Muscle of leg (tissue), 11 donors: ENCODE data around the gene PTX3. TPM values are rescaled to one million over a fixed set of nuclear protein-coding genes. Genes with fewer than 3 reads are reported as not detected.

Source experiments
- DNase-seq: peaks from one replicate; pipeline ENCODE4 v3.0.0; 2013
- H3K27ac ChIP-seq: one replicate; pipeline ENCODE4 v1.5.1; 2013; ENCODE audit warnings: mild to moderate bottlenecking, low read length, control low read depth
- H3K27me3 ChIP-seq: one replicate; pipeline ENCODE4 v1.6.1; 2013; ENCODE audit warnings: low read length; ENCODE audit not compliant: control insufficient read depth, insufficient read depth
- H3K36me3 ChIP-seq: one replicate; pipeline ENCODE4 v1.6.1; 2013; ENCODE audit warnings: low read length; ENCODE audit not compliant: control insufficient read depth, insufficient read depth
- H3K4me1 ChIP-seq: one replicate; pipeline ENCODE4 v1.6.1; 2013; ENCODE audit warnings: low read length; ENCODE audit not compliant: control insufficient read depth, insufficient read depth
- H3K4me3 ChIP-seq: one replicate; pipeline ENCODE4 v1.5.1; 2013; ENCODE audit warnings: low read length, control low read depth
- H3K9me3 ChIP-seq: replicated peaks from 2 replicates; pipeline ENCODE4 v1.6.1; 2013; ENCODE audit warnings: low read depth, low read length; ENCODE audit not compliant: control insufficient read depth
- WGBS: methylation state at CpG from one replicate; pipeline ENCODE4 v1.1.5; 2013; ENCODE audit warnings: missing lambda C conversion rate; ENCODE audit not compliant: insufficient coverage; 5-methylcytosine and 5-hydroxymethylcytosine counted together
- polyA plus RNA-seq, 8 donors: library from polyadenylated mRNA; unstranded; fragments of 120-200 nt; gene quantifications; one replicate each; pipeline versions ENCODE4 v1.2.1 to v1.2.3, GENCODE V29; 2013; ENCODE audit warnings: inconsistent platforms in 1 of 8, low replicate concordance in 1 of 8; ENCODE audit not compliant: insufficient read length in 8 of 8, insufficient read depth in 1 of 8
- total RNA-seq: library from RNA; stranded (reverse); fragments of 120-200 nt; gene quantifications from one replicate; pipeline ENCODE4 v1.2.4, GENCODE V29; 2013

PTX3 gene
- total and polyA plus RNA-seq, 9 donors: 5.2 to 12.7 (median 6.8) TPM

GRCh38 chr3:157418104-157418503 lies 18.5 kb upstream of the PTX3 start:
- H3K36me3 ChIP-seq: no peaks in the 10 kb centered on the region
- H3K4me1 ChIP-seq: no peaks in the 10 kb centered on the region
- no peaks in the 10 kb centered on the region for H3K9me3 ChIP-seq
- no peak overlapping the region for H3K4me3 ChIP-seq
- no peak overlapping the region for H3K27ac ChIP-seq
- no peak for DNase-seq
- H3K27me3 ChIP-seq: no peaks in the 10 kb centered on the region
- WGBS: no CpG with 5 or more reads among the region's 2 CpGs

GRCh38 chr3:157420606-157421130 lies 16.0 kb upstream of the PTX3 start:
- no peaks in the 10 kb centered on the region for H3K36me3 ChIP-seq
- no peaks in the 10 kb centered on the region for H3K27me3 ChIP-seq
- no peak overlapping the region for H3K4me3 ChIP-seq
- DNase-seq: peak; percentile 67
- H3K4me1 ChIP-seq: no peaks in the 10 kb centered on the region
- no CpG with 5 or more reads among the region's 3 CpGs for WGBS
- H3K27ac ChIP-seq: no peak overlapping the region
- no peaks in the 10 kb centered on the region for H3K9me3 ChIP-seq

- no peaks in the 10 kb centered on the region for H3K4me1 ChIP-seq
- H3K9me3 ChIP-seq: no peaks in the 10 kb centered on the region
- H3K36me3 ChIP-seq: no peaks in the 10 kb centered on the region
- H3K4me3 ChIP-seq: no peak overlapping the region
- H3K27me3 ChIP-seq: no peaks in the 10 kb centered on the region
- DNase-seq: no peak
- H3K27ac ChIP-seq: no peak overlapping the region
Measured at GRCh38 chr3:157423337-157423736, 13.3 kb upstream of the PTX3 start.

DNA sequence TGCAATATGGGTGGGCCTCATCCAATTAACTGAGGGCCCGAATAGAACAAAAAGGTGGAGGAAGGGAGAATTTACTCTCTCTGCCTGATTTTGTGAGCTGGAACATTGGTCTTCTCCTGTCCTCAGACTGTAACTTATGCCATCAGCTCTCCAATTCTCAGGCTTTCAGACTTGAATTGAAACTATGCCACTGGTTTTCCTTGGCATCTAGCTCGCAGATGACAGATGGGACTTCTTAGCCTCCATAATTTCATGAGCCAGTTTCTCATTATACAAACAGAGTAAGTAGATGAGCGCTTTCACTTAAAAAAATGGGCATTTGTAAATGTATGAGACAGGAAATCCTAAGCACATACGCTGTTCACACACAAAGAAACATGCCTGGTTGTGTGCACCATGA lies 8.7 kb upstream of the PTX3 start:
- H3K36me3 ChIP-seq: no peaks in the 10 kb centered on the region
- no peak overlapping the region for H3K4me3 ChIP-seq
- 60% methylated on average over 1 of the region's 4 CpGs for WGBS
- no peak for DNase-seq
- no peaks in the 10 kb centered on the region for H3K4me1 ChIP-seq
- H3K27me3 ChIP-seq: no peaks in the 10 kb centered on the region
- no peaks in the 10 kb centered on the region for H3K9me3 ChIP-seq
- H3K27ac ChIP-seq: no peak overlapping the region

DNA sequence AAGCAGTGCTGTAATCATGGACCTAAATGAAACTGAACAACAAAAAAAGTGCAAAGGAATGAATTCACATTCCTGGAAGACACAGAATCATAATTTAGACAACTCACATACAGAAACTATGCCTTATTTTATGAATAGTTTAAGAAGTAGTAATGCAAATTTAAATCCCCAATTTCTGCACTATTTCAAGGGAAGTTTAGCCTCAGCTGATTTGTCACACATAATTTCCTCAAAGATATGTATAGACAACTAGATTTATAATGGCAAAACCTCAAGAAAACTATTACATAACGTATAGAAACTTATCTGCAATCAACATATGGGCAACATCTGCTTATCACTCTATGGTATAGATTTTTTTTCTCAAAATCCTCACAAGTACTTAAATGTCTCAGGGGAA lies 7.8 kb upstream of the PTX3 start:
- no peaks in the 10 kb centered on the region for H3K27me3 ChIP-seq
- no peak overlapping the region for H3K4me3 ChIP-seq
- no CpG with 5 or more reads among the region's 1 CpG for WGBS
- no peak for DNase-seq
- no peaks in the 10 kb centered on the region for H3K36me3 ChIP-seq
- H3K27ac ChIP-seq: no peak overlapping the region
- H3K4me1 ChIP-seq: no peaks in the 10 kb centered on the region
- no peaks in the 10 kb centered on the region for H3K9me3 ChIP-seq

- Histone ChIP-seq H3K27ac (no peak overlapping the region), H3K36me3 (no peaks in the 10 kb centered on the region), H3K27me3 (no peaks in the 10 kb centered on the region), H3K9me3 (no peaks in the 10 kb centered on the region), H3K4me3 (no peak overlapping the region), H3K4me1 (no peaks in the 10 kb centered on the region)
- WGBS: no CpG with 5 or more reads among the region's 2 CpGs
- DNase-seq: no peak
Measured at GRCh38 chr3:157429708-157430107, 6.9 kb upstream of the PTX3 start.

DNA sequence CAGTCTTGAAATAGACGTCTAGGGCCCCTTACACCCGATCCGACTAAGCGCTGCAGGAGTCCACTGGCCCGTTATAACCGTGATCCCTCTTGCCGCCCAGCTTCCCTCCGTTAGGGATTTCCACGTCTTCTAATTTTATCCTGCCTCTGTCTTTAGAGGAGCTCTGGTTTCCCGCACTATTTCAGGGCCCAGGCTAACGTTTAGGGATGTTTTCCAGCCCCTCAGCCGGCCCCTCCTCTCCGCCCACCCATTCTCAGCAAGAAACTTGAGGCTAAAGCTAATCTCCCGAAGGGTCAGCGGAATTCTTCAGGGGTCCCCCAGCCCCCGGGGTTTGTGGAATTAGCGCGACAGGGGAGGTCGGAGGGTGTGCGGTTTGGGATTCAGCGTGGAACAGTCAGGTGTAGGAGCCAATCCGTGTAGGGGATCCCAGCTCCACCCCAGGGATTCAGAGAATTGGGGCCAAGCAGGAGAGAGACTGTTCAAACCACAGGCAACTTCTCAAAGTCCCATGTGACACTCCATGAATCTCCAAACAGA lies 1.6 kb downstream of the PTX3 start:
- Histone ChIP-seq H3K27me3 (peaks cover 9% of the 10 kb centered on the region), H3K9me3 (no peaks in the 10 kb centered on the region), H3K4me3 (peak overlapping the region; percentile 54), H3K36me3 (no peaks in the 10 kb centered on the region), H3K27ac (peak overlapping the region; percentile 87), H3K4me1 (peaks cover 8% of the 10 kb centered on the region)
- WGBS: 0% methylated on average over 11 of the region's 22 CpGs
- peak; percentile 57 for DNase-seq

- Histone ChIP-seq H3K4me1 (peaks cover 8% of the 10 kb centered on the region), H3K4me3 (no peak overlapping the region), H3K27me3 (peaks cover 9% of the 10 kb centered on the region), H3K27ac (no peak overlapping the region), H3K9me3 (no peaks in the 10 kb centered on the region), H3K36me3 (no peaks in the 10 kb centered on the region)
- no peak for DNase-seq
- WGBS: 86% methylated on average over 1 of the region's 2 CpGs
Measured at GRCh38 chr3:157441102-157441624, 4.5 kb downstream of the PTX3 start.

DNA sequence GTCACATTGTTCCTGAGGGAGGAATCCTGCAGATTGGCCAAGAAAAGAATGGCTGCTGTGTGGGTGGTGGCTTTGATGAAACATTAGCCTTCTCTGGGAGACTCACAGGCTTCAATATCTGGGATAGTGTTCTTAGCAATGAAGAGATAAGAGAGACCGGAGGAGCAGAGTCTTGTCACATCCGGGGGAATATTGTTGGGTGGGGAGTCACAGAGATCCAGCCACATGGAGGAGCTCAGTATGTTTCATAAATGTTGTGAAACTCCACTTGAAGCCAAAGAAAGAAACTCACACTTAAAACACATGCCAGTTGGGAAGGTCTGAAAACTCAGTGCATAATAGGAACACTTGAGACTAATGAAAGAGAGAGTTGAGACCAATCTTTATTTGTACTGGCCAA lies 6.1 kb downstream of the PTX3 start:
- WGBS: no CpG with 5 or more reads among the region's 2 CpGs
- Histone ChIP-seq H3K27ac (no peak overlapping the region), H3K9me3 (no peaks in the 10 kb centered on the region), H3K36me3 (no peaks in the 10 kb centered on the region), H3K4me1 (peaks cover 4% of the 10 kb centered on the region), H3K27me3 (peaks cover 5% of the 10 kb centered on the region), H3K4me3 (no peak overlapping the region)
- DNase-seq: peak; percentile 64

DNA sequence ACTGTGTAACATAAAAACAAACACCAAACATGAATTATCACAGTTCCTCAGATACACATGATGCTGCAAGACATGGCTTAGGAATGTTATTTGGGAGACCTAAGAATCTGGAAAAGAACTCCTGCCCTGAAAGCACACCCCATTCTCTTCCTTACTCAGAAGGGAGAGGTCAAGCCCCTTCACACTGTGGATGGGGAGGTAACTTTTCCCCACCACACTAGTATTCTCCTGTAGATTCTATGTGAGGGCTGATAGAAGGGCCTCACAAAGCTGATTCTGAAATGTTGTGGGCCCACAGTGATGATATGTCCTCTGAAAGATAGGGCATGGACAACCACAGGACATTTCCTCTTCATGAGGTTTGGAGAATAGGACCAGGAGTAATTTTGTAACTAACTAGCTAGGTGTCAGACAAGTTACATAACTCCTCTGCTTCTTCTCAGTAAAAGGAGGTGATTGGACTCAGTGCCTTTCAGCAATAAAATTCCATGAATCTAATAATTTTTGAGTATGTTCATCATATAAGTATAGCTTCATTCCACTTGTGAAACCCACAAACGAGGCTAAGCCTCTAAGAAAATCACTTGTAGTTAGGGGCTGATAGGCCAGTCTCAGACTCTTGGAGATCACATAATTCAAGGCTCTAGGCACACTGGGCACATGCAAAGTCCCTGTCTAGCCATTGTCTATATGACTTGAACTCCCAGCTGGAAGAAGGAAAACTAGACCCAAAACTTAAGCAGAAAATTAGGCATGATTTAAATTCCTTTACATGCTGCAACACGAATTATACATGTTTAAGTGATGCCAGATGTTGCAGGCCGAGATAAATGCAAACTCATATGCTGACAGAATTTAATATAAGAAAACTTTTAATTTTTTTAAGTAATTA lies 7.5 kb downstream of the PTX3 start:
- WGBS: 33% methylated on average over 1 of the region's 3 CpGs
- peak; percentile 42 for DNase-seq
- Histone ChIP-seq H3K9me3 (no peaks in the 10 kb centered on the region), H3K4me3 (no peak overlapping the region), H3K27ac (no peak overlapping the region), H3K36me3 (no peaks in the 10 kb centered on the region), H3K27me3 (no peaks in the 10 kb centered on the region), H3K4me1 (no peaks in the 10 kb centered on the region)
